ENCODE results near the gene TRIM24. TPM values are rescaled to one million over a fixed set of nuclear protein-coding genes. Genes with fewer than 3 reads are reported as not detected.

Gene TRIM24
- total and polyA plus RNA-seq, 2 of the 13 experiments (the other 11 are each of a cell fraction or from before 2014, with no cell fraction given), result 100 to 106 TPM

- Histone ChIP-seq H3K27me3 (ENCODE audit: control insufficient read depth in 1 of 2, insufficient read depth in 2 of 2, low read length in 2 of 2) (no peaks in the 10 kb centered on the region), H3K9ac (ENCODE audit: insufficient read depth, low read depth, low read length) (no peak overlapping the region), H3K9me3 (ENCODE audit: low read length) (no peaks in the 10 kb centered on the region), H3K4me1 (ENCODE audit: insufficient read depth, low read length) (peaks cover 96% of the 10 kb centered on the region), H4K20me1 (ENCODE audit: insufficient read depth, low read length) (peaks cover 87% of the 10 kb centered on the region), H2AFZ (ENCODE audit: low read length) (no peak overlapping the region), H3K4me2 (ENCODE audit: low read depth, low read length) (no peak overlapping the region), H3K4me3 (replicated peaks in 1 of 3; ENCODE audit: insufficient read depth in 1 of 3, low read depth in 2 of 3, low read length in 3 of 3) (no peak overlapping the region), H3K79me2 (ENCODE audit: insufficient read depth, low read length) (peaks cover 96% of the 10 kb centered on the region), H3K27ac (ENCODE audit: extremely low read length, insufficient read depth, low read length) (no peak overlapping the region), H3K36me3 (replicated peaks in 1 of 2; ENCODE audit: control insufficient read depth in 1 of 2, insufficient read depth in 2 of 2, low read length in 2 of 2) (peaks cover 8 to 45% of the 10 kb centered on the region in 2 experiments)
- peak; percentile 41; the same call in 2 of the 3 replicates for ATAC-seq
- no peak for DNase-seq (ENCODE audit: low spot score)
- WGBS (ENCODE audit: low lambda C conversion rate), result 98% methylated on average over 4 of the region's 4 CpGs
- no peak for TF ChIP-seq ZNF460 (CRISPR knock-in tag; IDR thresholded peaks at IDR 0.05; ENCODE audit: borderline replicate concordance)
- TF ChIP-seq ZNF770 (CRISPR knock-in tag; IDR thresholded peaks at IDR 0.05), result peak; percentile 87
- 0 out of 2 replicates have a peak, but pooled peaks have one; percentile 8 for TF ChIP-seq ZGPAT (CRISPR knock-in tag; IDR thresholded peaks at IDR 0.05)
- TF ChIP-seq AGO1 (IDR thresholded peaks at IDR 0.05; ENCODE audit: low read depth, low read length, poor library complexity, severe bottlenecking), result no peak
- no peak for TF ChIP-seq SYNCRIP (IDR thresholded peaks at IDR 0.05; ENCODE audit: insufficient read depth, low read depth, low read length)
- no peak for TF ChIP-seq DMTF1 (CRISPR knock-in tag; IDR thresholded peaks at IDR 0.05)
- peak; percentile 76 for TF ChIP-seq RBM22 (optimal IDR thresholded peaks at IDR 0.05; ENCODE audit: low read length)
- TF ChIP-seq POLR2AphosphoS5 (IDR thresholded peaks at IDR 0.05; ENCODE audit: low read depth, low read length), result 0 out of 2 replicates have a peak, but pooled peaks have one; percentile 5
- in situ Hi-C loops (cut with HindIII; ENCODE audit: extremely low pct_ligation_motif_present, low pct_unique_long_range_greater_than_20kb), result no loop called here
- BruUV-seq (replicated peaks), result no TSS peak
- no peak for FAIRE-seq
- ChIA-PET CTCF (ENCODE audit: low intra/inter-chr PET ratio, low total read pairs) (no interaction called here), POLR2A (no interaction called here)
- intact Hi-C loops (cut with micrococcal nuclease; ENCODE audit: unreplicated experiment), result no loop called here
Observed at GRCh38 chr7:138491612-138492386, 31.7 kb downstream of the TRIM24 start.
